Right atrium auricular region (tissue), 2 donors: ENCODE results near the gene NACC2. TPM values are rescaled to one million over a fixed set of nuclear protein-coding genes. Genes with fewer than 3 reads are reported as not detected.
A peak's percentile ranks its signal among the peaks of the same experiment; 100 is the strongest.

Experiments
- DNase-seq: peaks from one replicate; pipeline ENCODE4 v3.0.0-alpha.2; 2019; ENCODE audit warnings: low spot score
- H3K27ac ChIP-seq, 2 donors: fragments of 200-600 bp; sonication (generic); 1 replicate in 1 of 2; 2 replicates in 1 of 2; pipeline ENCODE4 v1.5.1; 2016 to 2019
- H3K27me3 ChIP-seq, 2 donors: fragments of 200-600 bp; sonication (generic); one replicate each; pipeline versions ENCODE4 v1.5.1 to v1.6.0; 2017 to 2019
- H3K36me3 ChIP-seq: fragments of 200-600 bp; sonication (generic); one replicate; pipeline ENCODE4 v1.5.1; 2016
- H3K4me1 ChIP-seq, 2 donors: fragments of 200-600 bp; sonication (generic); one replicate each; pipeline versions ENCODE4 v1.5.1 to v1.6.0; 2017 to 2019
- H3K4me3 ChIP-seq, 2 donors: fragments of 200-600 bp; sonication (generic); 1 replicate in 1 of 2; 2 replicates in 1 of 2; pipeline ENCODE4 v1.5.1; 2017 to 2019; ENCODE audit warnings: mild to moderate bottlenecking in 1 of 2, moderate library complexity in 1 of 2
- H3K9me3 ChIP-seq, 2 donors: fragments of 200-600 bp; sonication (generic); one replicate each; pipeline ENCODE4 v1.5.1; 2019
- total RNA-seq, 2 donors: library from RNA; depleted of rRNA; stranded (reverse); fragments of >200 nt; gene quantifications; one replicate each; pipeline ENCODE4 v1.1.0, GENCODE V29; 2016
- TF ChIP-seq, protein P1 (sequence below), 2 donors: fragments of 200-600 bp; sonication (generic); IDR thresholded peaks; one replicate each; pipeline ENCODE4 v1.5.1; 2019; ENCODE audit warnings: antibody characterized with exemption in 2 of 2

The NACC2 gene
- total RNA-seq, 2 donors from 2014 or later = 49.1 to 55.5 TPM

DNA sequence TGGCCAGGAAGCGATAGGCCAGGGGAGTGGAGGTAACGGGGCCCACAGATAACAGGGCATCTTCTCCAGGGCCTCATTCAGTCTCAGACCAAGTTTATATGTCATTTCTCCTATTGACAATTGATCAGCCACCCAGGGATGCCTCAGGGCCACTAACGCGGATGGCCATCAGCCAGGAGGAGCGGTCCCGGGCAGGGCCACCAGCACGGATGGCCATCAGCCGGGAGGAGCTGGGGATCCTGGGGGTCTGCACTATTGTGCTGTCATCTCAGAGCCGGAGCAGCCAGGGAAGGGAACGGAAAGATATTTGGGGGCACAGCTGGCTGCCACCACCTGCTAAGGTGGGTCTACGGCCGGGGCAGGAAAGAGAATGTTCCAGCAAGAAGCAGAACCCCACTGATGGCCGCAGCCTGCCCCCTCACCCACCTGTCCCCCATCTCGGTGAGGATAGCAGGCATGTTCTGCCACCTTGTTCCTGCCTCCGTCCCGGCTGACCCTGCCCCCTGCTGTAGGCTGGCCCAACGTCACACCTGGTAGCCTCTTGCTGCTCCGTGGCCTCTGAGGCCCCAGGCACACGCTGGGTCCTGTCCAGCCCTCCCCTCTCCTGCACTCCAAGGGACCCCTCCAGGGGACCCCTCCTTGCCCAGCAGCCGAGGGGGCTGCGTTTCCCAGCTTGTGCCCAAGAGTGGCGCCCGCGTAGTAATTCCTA lies 112.4 kb downstream of the NACC2 start:
- no peak for DNase-seq
- peaks cover 0 to 24% of the 10 kb centered on the region in 2 donors for H3K4me1 ChIP-seq
- H3K36me3 ChIP-seq = no peaks in the 10 kb centered on the region
- no peaks in the 10 kb centered on the region for H3K27me3 ChIP-seq
- H3K27ac ChIP-seq = no peak overlapping the region
- H3K4me3 ChIP-seq = no peak overlapping the region
- H3K9me3 ChIP-seq = no peaks in the 10 kb centered on the region
- TF ChIP-seq, protein P1, sequence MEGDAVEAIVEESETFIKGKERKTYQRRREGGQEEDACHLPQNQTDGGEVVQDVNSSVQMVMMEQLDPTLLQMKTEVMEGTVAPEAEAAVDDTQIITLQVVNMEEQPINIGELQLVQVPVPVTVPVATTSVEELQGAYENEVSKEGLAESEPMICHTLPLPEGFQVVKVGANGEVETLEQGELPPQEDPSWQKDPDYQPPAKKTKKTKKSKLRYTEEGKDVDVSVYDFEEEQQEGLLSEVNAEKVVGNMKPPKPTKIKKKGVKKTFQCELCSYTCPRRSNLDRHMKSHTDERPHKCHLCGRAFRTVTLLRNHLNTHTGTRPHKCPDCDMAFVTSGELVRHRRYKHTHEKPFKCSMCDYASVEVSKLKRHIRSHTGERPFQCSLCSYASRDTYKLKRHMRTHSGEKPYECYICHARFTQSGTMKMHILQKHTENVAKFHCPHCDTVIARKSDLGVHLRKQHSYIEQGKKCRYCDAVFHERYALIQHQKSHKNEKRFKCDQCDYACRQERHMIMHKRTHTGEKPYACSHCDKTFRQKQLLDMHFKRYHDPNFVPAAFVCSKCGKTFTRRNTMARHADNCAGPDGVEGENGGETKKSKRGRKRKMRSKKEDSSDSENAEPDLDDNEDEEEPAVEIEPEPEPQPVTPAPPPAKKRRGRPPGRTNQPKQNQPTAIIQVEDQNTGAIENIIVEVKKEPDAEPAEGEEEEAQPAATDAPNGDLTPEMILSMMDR (IDR thresholded peaks at IDR 0.05) = no peak

DNA sequence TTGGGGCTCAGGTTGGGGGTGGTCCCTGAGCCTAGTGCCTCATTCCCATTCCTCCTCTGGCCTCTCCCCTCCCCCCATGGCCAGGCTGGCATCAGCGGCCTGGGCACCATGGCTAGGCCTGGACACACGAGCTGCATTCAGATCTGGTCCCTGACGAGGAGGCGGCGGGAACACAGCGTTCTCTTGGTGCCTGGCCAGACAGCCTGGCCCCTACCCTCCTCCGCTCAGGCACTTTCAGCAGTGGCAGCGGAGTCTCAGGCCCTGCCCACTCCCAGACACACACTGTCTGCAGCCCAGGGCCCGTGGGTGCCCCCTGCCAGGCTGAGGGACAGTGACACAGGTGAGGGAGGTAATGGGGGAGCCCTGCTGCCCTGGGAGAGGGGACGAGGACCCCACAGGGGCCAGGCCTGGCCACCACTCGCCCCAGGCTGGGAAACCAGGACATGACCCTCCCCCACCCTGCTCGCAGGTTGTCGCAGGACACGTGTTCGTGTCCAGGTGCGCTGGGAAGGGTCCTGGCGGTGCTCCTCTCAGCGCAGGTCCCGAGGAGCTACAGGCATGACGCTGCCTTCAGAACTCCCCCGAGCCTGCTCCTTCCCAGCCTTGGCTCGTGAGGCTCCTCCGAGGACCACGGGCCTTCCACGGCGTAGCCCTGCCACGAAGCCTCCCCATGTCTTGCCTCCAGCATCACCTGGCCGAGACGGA lies 114.0 kb downstream of the NACC2 start:
- peaks cover 0 to 24% of the 10 kb centered on the region in 2 donors for H3K4me1 ChIP-seq
- no peaks in the 10 kb centered on the region for H3K9me3 ChIP-seq
- no peaks in the 10 kb centered on the region for H3K27me3 ChIP-seq
- TF ChIP-seq, protein P1 (IDR thresholded peaks at IDR 0.05) = no peak
- H3K27ac ChIP-seq = peak overlapping the region; percentile 39 to 54
- no peak for DNase-seq
- no peaks in the 10 kb centered on the region for H3K36me3 ChIP-seq
- no peak overlapping the region for H3K4me3 ChIP-seq

DNA sequence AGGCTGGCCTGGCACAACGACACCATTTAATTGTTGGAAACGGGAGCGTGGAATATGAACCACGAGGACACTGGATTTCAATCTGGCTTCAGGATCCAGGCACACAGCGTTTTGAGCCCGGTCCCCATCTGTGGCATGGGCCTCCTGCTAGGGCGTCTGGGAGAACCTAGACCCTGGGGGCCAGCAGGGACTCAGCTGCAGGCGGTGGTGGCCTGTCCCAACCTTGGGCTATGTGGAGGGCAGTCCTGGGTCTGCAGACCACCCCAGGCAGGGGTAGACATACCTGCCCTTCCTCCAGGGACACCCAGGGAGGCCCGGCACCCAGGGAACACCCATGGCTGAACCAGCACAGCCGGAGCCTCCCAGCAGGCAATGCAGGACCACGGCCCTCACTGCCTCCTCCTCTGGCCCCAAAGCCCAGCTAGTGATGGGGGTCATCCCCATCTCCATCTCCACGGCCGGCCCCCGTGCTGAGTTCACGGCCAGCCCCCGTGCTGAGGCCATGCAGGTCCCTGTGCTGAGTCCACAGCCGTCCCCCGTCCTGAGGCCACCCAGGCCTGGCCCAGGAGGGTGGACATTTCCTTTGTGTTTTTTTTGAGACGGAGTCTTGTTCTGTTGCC lies 115.4 kb downstream of the NACC2 start:
- Histone ChIP-seq H3K4me1 (peaks cover 0 to 24% of the 10 kb centered on the region in 2 donors), H3K27ac (peak overlapping the region in 1 of 2 donors; percentile 1), H3K27me3 (no peaks in the 10 kb centered on the region), H3K36me3 (no peaks in the 10 kb centered on the region), H3K4me3 (no peak overlapping the region), H3K9me3 (no peaks in the 10 kb centered on the region)
- TF ChIP-seq, protein P1 (IDR thresholded peaks at IDR 0.05) = no peak
- no peak for DNase-seq

DNA sequence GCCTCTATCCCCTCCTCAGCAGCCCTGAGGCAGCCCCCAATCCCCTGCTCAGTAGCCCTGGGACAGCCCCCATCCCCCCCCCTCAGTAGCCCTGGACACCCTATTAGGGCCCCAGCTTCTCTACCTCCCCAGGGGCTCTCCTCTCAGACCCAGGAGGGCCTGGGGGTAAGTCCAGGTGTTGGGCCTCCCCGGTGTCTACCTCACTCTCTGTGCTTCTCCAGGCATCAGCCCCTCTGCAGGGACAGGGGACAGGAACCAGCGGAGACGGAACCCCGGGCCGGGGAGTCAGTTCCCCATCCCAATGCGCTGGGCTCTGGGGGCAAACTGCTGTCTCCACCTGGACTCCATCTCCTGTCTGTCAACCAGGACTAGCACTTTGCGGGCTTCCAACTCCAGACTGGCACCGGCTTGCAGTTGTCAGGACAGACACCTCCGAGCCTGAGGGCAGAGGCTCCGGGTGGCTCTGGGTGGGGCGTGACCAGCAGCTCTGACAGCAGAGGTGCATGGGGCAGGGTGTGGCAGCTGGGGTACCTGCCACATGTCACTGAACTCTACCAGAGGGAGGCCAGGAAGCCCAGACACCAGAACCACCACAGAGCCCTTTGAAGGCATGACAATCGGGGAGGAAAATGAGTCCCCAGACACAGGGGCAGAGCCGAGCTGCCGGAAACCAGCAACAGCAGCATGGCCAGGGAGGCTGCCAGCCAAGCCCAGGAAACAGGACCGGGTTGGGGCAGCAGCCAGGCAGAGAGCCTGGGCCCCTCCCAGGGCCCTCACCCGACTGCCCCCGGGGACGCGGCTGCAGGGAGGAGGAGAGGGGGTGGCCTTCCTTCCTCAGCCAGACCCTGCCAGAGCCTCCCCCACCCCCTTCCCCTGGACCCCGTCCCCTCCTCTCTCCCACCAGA lies 116.2 kb downstream of the NACC2 start:
- no peaks in the 10 kb centered on the region for H3K36me3 ChIP-seq
- no peak for DNase-seq
- no peak overlapping the region for H3K4me3 ChIP-seq
- H3K4me1 ChIP-seq = peaks cover 0 to 24% of the 10 kb centered on the region in 2 donors
- no peaks in the 10 kb centered on the region for H3K9me3 ChIP-seq
- no peaks in the 10 kb centered on the region for H3K27me3 ChIP-seq
- TF ChIP-seq, protein P1 (IDR thresholded peaks at IDR 0.05) = no peak
- no peak overlapping the region for H3K27ac ChIP-seq

DNA sequence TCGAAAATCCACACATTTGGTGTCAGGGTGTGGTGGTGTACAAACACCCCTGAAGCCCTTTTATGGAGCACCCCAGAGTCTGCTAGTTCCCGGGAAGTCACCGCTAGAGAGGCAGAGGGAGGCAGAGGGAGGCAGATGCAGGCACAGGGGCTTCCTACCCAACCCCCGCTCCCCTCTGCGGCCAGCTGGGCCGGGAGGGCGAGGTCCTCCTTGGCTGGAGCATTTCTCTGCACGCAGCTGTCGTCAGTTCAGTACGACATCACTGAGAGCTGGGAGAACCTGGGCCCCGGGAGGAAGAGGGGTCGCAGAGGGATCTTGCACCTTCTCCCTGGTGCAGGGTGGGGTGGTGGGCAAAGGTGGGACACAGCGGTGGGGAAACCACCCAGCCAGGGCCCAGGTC lies 118.1 kb downstream of the NACC2 start:
- TF ChIP-seq, protein P1 (IDR thresholded peaks at IDR 0.05) = no peak
- H3K9me3 ChIP-seq = no peaks in the 10 kb centered on the region
- no peak overlapping the region for H3K27ac ChIP-seq
- H3K4me1 ChIP-seq = peaks cover 0 to 24% of the 10 kb centered on the region in 2 donors
- no peaks in the 10 kb centered on the region for H3K27me3 ChIP-seq
- no peak for DNase-seq
- no peaks in the 10 kb centered on the region for H3K36me3 ChIP-seq
- H3K4me3 ChIP-seq = no peak overlapping the region
